GM12878 (cell line): ENCODE data around the gene IFRD2. TPM values are rescaled to one million over a fixed set of nuclear protein-coding genes. Genes with fewer than 3 reads are reported as not detected.

Source experiments
- ATAC-seq: fragments of 200-7000 bp; cut with Tn5 transposase; 3 replicates; pipeline ENCODE4 v1.9.1; 2020; ENCODE audit warnings: mild to moderate bottlenecking, moderate library complexity
- BruUV-seq: library from RNA; stranded (reverse); fragments of 400-500 nt; replicated peaks from 2 replicates; lab custom pipeline; 2021; lab: Mats Ljungman, UMichigan
- CTCF ChIA-PET: fragments of 300-600 bp; sonication (Branson Sonifier 250); formaldehyde crosslinking; extraction: SDS; loops from one replicate; lab custom pipeline; 2021; ENCODE audit warnings: inconsistent platforms; lab: Yijun Ruan, JAX
- POLR2A ChIA-PET: fragments of 350-600 bp; formaldehyde crosslinking; extraction: SDS; loops from one replicate; lab custom pipeline; 2021; ENCODE audit warnings: inconsistent platforms; lab: Charles Lee
- RAD21 ChIA-PET: fragments of 300-600 bp; sonication (Branson Sonifier 250); formaldehyde crosslinking; loops from one replicate; lab custom pipeline; 2023; ENCODE audit warnings: antibody characterized with exemption; ENCODE audit not compliant: unreplicated experiment; lab: Charles Lee
- SMC1A ChIA-PET: fragments of 300-600 bp; sonication (Branson Sonifier 250); formaldehyde crosslinking; loops from one replicate; lab custom pipeline; 2023; ENCODE audit not compliant: unreplicated experiment, uncharacterized antibody; lab: Charles Lee
- DNase-seq: peaks from one replicate; pipeline ENCODE4 v3.0.0-alpha.2; 2011; ENCODE audit warnings: low read depth, low spot score
- FAIRE-seq: peaks from 3 replicates; lab custom pipeline; 2011; peaks lifted over from hg19 to GRCh38; lab: Jason Lieb, UNC
- H2AFZ ChIP-seq: 2 replicates; pipeline ENCODE4 v1.6.0; 2011; ENCODE audit warnings: low read depth, low read length, control low read depth; ENCODE audit not compliant: control insufficient read depth
- H3K27ac ChIP-seq: 2 replicates; pipeline ENCODE4 v1.5.1; 2011; ENCODE audit warnings: control low read depth; ENCODE audit not compliant: control insufficient read depth, insufficient read depth
- H3K27me3 ChIP-seq, 2 experiments: replicated peaks in 1 of 2; 2 replicates each; pipeline versions ENCODE4 v1.6.0 to v1.6.1; 2011; ENCODE audit warnings: low read length in 1 of 2; ENCODE audit not compliant: control insufficient read depth in 2 of 2, insufficient read depth in 2 of 2
- H3K36me3 ChIP-seq, 2 experiments: 2 replicates each; pipeline ENCODE4 v1.5.1; 2011; ENCODE audit warnings: low read length in 1 of 2; ENCODE audit not compliant: control insufficient read depth in 2 of 2, insufficient read depth in 2 of 2
- H3K4me1 ChIP-seq: 2 replicates; pipeline ENCODE4 v1.6.1; 2011; ENCODE audit warnings: mild to moderate bottlenecking, low read length, moderate library complexity, mixed read lengths; ENCODE audit not compliant: control insufficient read depth, insufficient read depth
- H3K4me2 ChIP-seq: 2 replicates; pipeline ENCODE4 v1.6.0; 2011; ENCODE audit warnings: control low read depth; ENCODE audit not compliant: control insufficient read depth, insufficient read depth
- H3K4me3 ChIP-seq: fragments of 200-600 bp; sonication (generic); 2 replicates; pipeline ENCODE4 v1.5.1; 2016
- H3K79me2 ChIP-seq: 2 replicates; pipeline ENCODE4 v1.6.0; 2011; ENCODE audit warnings: low read length; ENCODE audit not compliant: control insufficient read depth, insufficient read depth
- H3K9ac ChIP-seq: 2 replicates; pipeline ENCODE4 v1.8.0; 2011; ENCODE audit warnings: low read length, control low read depth, mixed read lengths; ENCODE audit not compliant: control insufficient read depth, insufficient read depth
- H3K9me3 ChIP-seq: replicated peaks from 3 replicates; pipeline ENCODE4 v1.5.1; 2011; ENCODE audit warnings: mild to moderate bottlenecking, low read length; ENCODE audit not compliant: control insufficient read depth, insufficient read depth
- H4K20me1 ChIP-seq: 2 replicates; pipeline ENCODE4 v1.6.0; 2011; ENCODE audit not compliant: control insufficient read depth, insufficient read depth
- ASH2L ChIP-seq: fragments of 300-600, 200-600 bp; sonication (generic); IDR thresholded peaks from 2 replicates; pipeline ENCODE4 v1.6.1; 2017; ENCODE audit warnings: low read depth, mild to moderate bottlenecking, borderline replicate concordance
- FOXM1 ChIP-seq: IDR thresholded peaks from 2 replicates; pipeline ENCODE4 v1.6.1; 2012; ENCODE audit warnings: low read depth, mild to moderate bottlenecking, inconsistent platforms, low read length, moderate library complexity
- HDGF ChIP-seq: fragments of 450-650 bp; IDR thresholded peaks from 2 replicates; pipeline ENCODE4 v1.6.1; 2016; ENCODE audit warnings: antibody characterized with exemption
- NFXL1 ChIP-seq: fragments of 450-650 bp; IDR thresholded peaks from 2 replicates; pipeline ENCODE4 v1.6.1; 2017; ENCODE audit warnings: antibody characterized with exemption, mild to moderate bottlenecking, borderline replicate concordance
- NR2F1 ChIP-seq: fragments of 450-650 bp; conservative IDR thresholded peaks from 2 replicates; pipeline ENCODE4 v1.6.1; 2017; ENCODE audit warnings: mild to moderate bottlenecking
- NRF1 ChIP-seq: conservative IDR thresholded peaks from 2 replicates; pipeline ENCODE4 v1.6.1; 2011; ENCODE audit warnings: mild to moderate bottlenecking, low read depth, low read length, improper control_type of control experiment
- RELA ChIP-seq: fragments of 450-650 bp; IDR thresholded peaks from 2 replicates; pipeline ENCODE4 v1.8.0; 2014; ENCODE audit warnings: borderline replicate concordance; ENCODE audit not compliant: partially characterized antibody
- SPI1 ChIP-seq: IDR thresholded peaks from 2 replicates; pipeline ENCODE4 v1.6.1; 2011; ENCODE audit warnings: low read depth, mild to moderate bottlenecking, low read length, moderate library complexity, borderline replicate concordance; ENCODE audit not compliant: insufficient read depth
- SRF ChIP-seq, 2 experiments: IDR thresholded peaks; 2 replicates each; pipeline ENCODE4 v1.6.1; 2011; ENCODE audit warnings: low read depth in 2 of 2, low read length in 2 of 2, mild to moderate bottlenecking in 1 of 2, moderate library complexity in 1 of 2
- ZBED1 ChIP-seq: IDR thresholded peaks from 2 replicates; pipeline ENCODE4 v1.6.1; 2016; ENCODE audit warnings: borderline replicate concordance
- ZNF207 ChIP-seq: fragments of 450-650 bp; IDR thresholded peaks from 2 replicates; pipeline ENCODE4 v1.6.1; 2014; ENCODE audit warnings: antibody characterized with exemption, mild to moderate bottlenecking, borderline replicate concordance
- ZNF384 ChIP-seq: IDR thresholded peaks from 2 replicates; pipeline ENCODE4 v1.6.1; 2012; ENCODE audit warnings: low read depth, mild to moderate bottlenecking, low read length, improper control_type of control experiment, borderline replicate concordance
- WGBS: methylation state at CpG from one replicate; pipeline ENCODE4 v1.1.6; 2016; ENCODE audit warnings: low lambda C conversion rate; ENCODE audit not compliant: insufficient replicate concordance, insufficient coverage; ENCODE audit errors: missing lambda C conversion rate; 5-methylcytosine and 5-hydroxymethylcytosine counted together
- in situ Hi-C: fragments of 300-500 bp; cut with MboI; formaldehyde crosslinking; loops from 9 replicates; pipeline ENCODE4 v1.14.3; 2018; ENCODE audit warnings: mixed read lengths
- intact Hi-C: fragments of 100-400 bp; cut with micrococcal nuclease; formaldehyde crosslinking; loops from one replicate; pipeline ENCODE4 v1.14.2; 2022; ENCODE audit not compliant: unreplicated experiment
- polyA plus RNA-seq, 11 experiments: library from polyadenylated mRNA; depleted of rRNA in 4 of 11; unstranded in 6 of 11; stranded (reverse) in 5 of 11; fragments of >200 nt; fragmentation: Nextera tagmentation in 4 of 11; fragmentation: Illumina TruSeq in 1 of 11; extraction: Ambion mirVana in 4 of 11; extraction: Trizol in 1 of 11; gene quantifications; 1 replicate in 1 of 11; 2 replicates in 10 of 11; pipeline versions ENCODE4 v1.2.1 to v1.2.3, GENCODE V29; 2011 to 2016; ENCODE audit warnings: inconsistent platforms in 2 of 11, missing spikeins in 2 of 11, low read depth in 1 of 11
- total RNA-seq, 4 experiments: library from RNA; depleted of rRNA in 3 of 4; stranded (reverse); fragments of >200 nt in 3 of 4; fragmentation: Illumina TruSeq in 1 of 4; extraction: Trizol in 1 of 4; gene quantifications; 2 replicates each; pipeline versions ENCODE4 v1.2.1 to v1.2.3, GENCODE V29; 2013 to 2021
- TF ChIP-seq, protein P1 (sequence below): fragments of 450-650 bp; conservative IDR thresholded peaks from 2 replicates; pipeline ENCODE4 v1.6.1; 2017; ENCODE audit warnings: mild to moderate bottlenecking, moderate library complexity

The IFRD2 gene
- total and polyA plus RNA-seq, 10 of the 15 experiments (the other 5 are each of a cell fraction or from before 2014, with no cell fraction given) = 19.1 to 153 (median 80.3) TPM

DNA sequence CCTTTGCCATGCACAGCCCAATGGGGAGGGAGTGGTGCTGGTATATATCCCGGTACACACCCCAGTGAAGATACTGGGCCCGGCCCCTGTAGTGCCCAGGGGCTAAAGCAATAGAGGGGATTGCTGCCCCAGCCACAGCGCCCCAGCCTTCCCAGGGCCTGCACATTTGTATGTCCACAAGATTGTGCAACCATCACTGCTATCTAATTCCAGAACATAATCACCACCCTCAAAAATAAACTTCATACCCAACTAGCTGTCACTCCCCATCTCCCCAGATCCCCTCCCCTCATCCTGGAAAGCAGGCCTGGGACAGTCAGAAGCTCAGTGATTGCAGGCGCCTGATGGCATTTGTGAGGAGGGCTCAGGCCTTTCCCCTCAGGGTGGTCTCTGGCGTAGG is 42.8 kb downstream of the IFRD2 start:
- CTCF ChIA-PET = interaction anchor here (1.8 kb wide), 2 partner anchors 22 to 57 kb away, joined by 4 to 9 read pairs; partner anchors contain the start of gene GNAT1
- Histone ChIP-seq H4K20me1 (peaks cover 20% of the 10 kb centered on the region), H3K9me3 (no peaks in the 10 kb centered on the region), H3K4me2 (no peak overlapping the region), H3K4me3 (no peak overlapping the region), H3K27me3 (no peaks in the 10 kb centered on the region), H3K36me3 (peaks cover 29 to 39% of the 10 kb centered on the region in 2 experiments), H3K27ac (no peak overlapping the region), H3K9ac (no peak overlapping the region), H3K79me2 (peaks cover 57% of the 10 kb centered on the region), H3K4me1 (peaks cover 22% of the 10 kb centered on the region), H2AFZ (no peak overlapping the region)
- intact Hi-C loops = no loop called here
- SMC1A ChIA-PET = interaction anchor here (1.3 kb wide), 1 partner anchor 55 kb away, joined by 3 read pairs; no protein-coding TSS in a partner anchor
- WGBS = 93% methylated on average over 5 of the region's 5 CpGs
- TF ChIP-seq ZNF207 (no peak), NFXL1 (no peak), HDGF (no peak)
- TF ChIP-seq, protein P1, sequence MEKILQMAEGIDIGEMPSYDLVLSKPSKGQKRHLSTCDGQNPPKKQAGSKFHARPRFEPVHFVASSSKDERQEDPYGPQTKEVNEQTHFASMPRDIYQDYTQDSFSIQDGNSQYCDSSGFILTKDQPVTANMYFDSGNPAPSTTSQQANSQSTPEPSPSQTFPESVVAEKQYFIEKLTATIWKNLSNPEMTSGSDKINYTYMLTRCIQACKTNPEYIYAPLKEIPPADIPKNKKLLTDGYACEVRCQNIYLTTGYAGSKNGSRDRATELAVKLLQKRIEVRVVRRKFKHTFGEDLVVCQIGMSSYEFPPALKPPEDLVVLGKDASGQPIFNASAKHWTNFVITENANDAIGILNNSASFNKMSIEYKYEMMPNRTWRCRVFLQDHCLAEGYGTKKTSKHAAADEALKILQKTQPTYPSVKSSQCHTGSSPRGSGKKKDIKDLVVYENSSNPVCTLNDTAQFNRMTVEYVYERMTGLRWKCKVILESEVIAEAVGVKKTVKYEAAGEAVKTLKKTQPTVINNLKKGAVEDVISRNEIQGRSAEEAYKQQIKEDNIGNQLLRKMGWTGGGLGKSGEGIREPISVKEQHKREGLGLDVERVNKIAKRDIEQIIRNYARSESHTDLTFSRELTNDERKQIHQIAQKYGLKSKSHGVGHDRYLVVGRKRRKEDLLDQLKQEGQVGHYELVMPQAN = no peak
- in situ Hi-C loops = no loop called here
- FAIRE-seq (no peak), ATAC-seq (no peak), DNase-seq (no peak)
- POLR2A ChIA-PET = no interaction called here
- RAD21 ChIA-PET = interaction anchor here (4.1 kb wide), 1 partner anchor 21 kb away, joined by 73 read pairs; no protein-coding TSS in a partner anchor
- no TSS peak for BruUV-seq

GRCh38 chr3:50248387-50248786 is 43.8 kb downstream of the IFRD2 start:
- H3K36me3 ChIP-seq = peaks cover 29% of the 10 kb centered on the region in 2 experiments
- no peaks in the 10 kb centered on the region for H3K9me3 ChIP-seq
- CTCF ChIA-PET = interaction anchor here (0.6 to 3.3 kb wide), 5 partner anchors 11 to 90 kb away, joined by 3 to 149 read pairs (median 28); no protein-coding TSS in a partner anchor
- 63% methylated on average over 3 of the region's 3 CpGs for WGBS
- in situ Hi-C loops (no loop called here), intact Hi-C loops (no loop called here)
- RAD21 ChIA-PET = interaction anchor here (2.6 to 4.1 kb wide), 3 partner anchors 10 to 20 kb away, joined by 7 to 73 read pairs (median 10); no protein-coding TSS in a partner anchor
- SMC1A ChIA-PET = interaction anchor here (0.8 to 1.1 kb wide), 2 partner anchors 8 to 22 kb away, joined by 3 read pairs; no protein-coding TSS in a partner anchor
- BruUV-seq = no TSS peak
- peaks cover 20% of the 10 kb centered on the region for H4K20me1 ChIP-seq
- peaks cover 64% of the 10 kb centered on the region for H3K79me2 ChIP-seq
- POLR2A ChIA-PET = interaction anchor here (0.5 to 1.4 kb wide), 3 partner anchors 8 to 11 kb away, joined by 3 to 4 read pairs (median 3); no protein-coding TSS in a partner anchor
- H3K4me3 ChIP-seq = no peak overlapping the region
- FAIRE-seq (no peak), DNase-seq (no peak), ATAC-seq (no peak)
- H3K27ac ChIP-seq = no peak overlapping the region
- H3K27me3 ChIP-seq = no peaks in the 10 kb centered on the region
- no peak overlapping the region for H3K4me2 ChIP-seq
- H2AFZ ChIP-seq = no peak overlapping the region
- no peak overlapping the region for H3K9ac ChIP-seq
- H3K4me1 ChIP-seq = peaks cover 28% of the 10 kb centered on the region
- TF ChIP-seq ZBED1 (no peak), ZNF384 (no peak), FOXM1 (no peak), SPI1 (no peak), SRF (IDR thresholded peaks at IDR 0.05; ENCODE audit: low read depth in 2 of 2, low read length in 2 of 2) (no peak), NR2F1 (no peak), ASH2L (no peak), RELA (no peak), NRF1 (no peak)
